ENCODE data around the gene GLI2.

DNA sequence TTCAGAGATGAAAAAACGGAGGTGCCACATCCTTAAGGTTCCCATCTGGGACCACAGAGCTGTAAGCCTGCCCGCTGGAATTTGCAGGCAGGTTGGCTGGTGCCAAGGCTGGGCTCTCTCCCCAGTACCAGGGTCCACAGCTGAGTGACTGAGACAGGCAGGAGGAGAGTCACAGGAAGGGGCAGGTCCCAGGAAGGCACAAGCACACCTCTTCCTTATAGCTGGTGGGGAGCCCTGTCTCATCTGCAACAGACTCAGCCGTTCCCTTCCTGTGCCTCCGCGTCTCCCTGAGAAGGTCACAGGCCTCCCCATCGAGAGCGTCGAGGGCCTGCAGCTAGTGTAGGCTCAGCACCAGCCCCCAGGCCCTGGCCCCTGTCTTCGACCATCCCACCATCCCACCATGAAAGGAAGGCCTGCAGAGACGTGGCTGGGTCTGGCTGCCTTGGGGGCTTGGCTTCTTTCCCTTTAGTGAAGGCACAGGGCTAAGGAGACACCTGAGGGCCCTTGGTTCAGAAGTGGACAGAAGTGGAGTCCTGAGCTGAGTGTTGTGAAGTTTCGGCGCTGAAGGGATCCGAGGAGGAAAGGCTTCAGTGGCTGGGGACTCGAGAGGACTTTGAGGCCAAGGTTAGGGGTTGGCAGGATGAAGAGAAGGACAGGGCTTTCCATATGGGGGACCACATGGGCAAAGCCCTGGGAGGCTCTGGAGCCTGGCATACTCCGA is 26.8 kb downstream of the GLI2 start:
- TF ChIP-seq CTCF (conservative IDR thresholded peaks at IDR 0.05; ENCODE audit: low read length) (no peak), EZH2phosphoT487 (IDR thresholded peaks at IDR 0.05; ENCODE audit: borderline replicate concordance) (no peak)

Data from Loucy (cell line).